ENCODE data around the gene PCDHGA3.
A peak's percentile ranks its signal among the peaks of the same experiment; 100 is the strongest.

PCDHGA3 gene

DNA sequence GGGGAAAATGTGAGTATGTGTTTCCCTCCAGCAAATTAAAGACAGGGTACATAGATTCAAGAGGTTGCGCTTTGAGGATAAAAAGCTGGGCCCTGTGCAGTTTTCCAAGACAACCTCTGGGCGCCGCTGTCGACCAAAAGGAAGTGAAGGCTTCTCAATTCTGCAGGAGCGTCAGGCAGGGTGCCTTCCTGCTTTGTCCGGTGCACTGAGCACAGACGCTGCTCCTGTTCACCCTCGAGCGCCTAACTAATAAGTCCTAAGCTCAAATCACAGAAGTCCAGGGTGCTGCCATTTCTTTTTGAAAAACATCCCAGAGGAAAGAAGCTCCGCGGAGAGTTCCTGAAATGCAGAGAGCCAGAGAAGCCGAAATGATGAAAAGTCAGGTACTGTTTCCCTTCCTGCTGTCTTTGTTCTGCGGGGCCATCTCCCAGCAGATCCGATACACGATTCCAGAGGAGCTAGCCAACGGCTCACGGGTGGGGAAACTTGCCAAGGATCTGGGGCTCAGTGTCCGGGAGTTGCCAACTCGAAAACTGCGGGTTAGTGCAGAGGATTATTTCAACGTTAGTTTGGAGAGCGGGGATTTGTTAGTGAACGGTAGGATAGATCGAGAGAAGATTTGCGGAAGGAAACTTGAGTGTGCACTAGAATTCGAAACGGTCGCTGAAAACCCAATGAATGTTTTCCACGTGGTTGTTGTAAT lies 6.4 kb downstream of the PCDHGA3 start, which contains the start of gene PCDHGB1:
Gene PCDHGB1, plus strand, starts transcription at position 183 of the 703 bp plus-strand sequence. Its CDS starts 162 bp downstream, at position 345.
- Histone ChIP-seq H3K27ac (ENCODE audit: low read length) (no peak within 1 kb of the TSS), H3K4me3 (ENCODE audit: low read depth in 1 of 2, low read length in 2 of 2) (peak within 1 kb of the TSS; percentile 33 to 56), H3K27me3 (ENCODE audit: low read depth, low read length) (no peaks in the 10 kb centered on the region), H3K4me1 (ENCODE audit: control insufficient read depth in 1 of 2, insufficient read depth in 2 of 2, low read length in 2 of 2) (no peaks in the 10 kb centered on the region), H3K9me3 (ENCODE audit: control insufficient read depth in 1 of 2, low read length in 2 of 2) (peaks cover 42 to 78% of the 10 kb centered on the region in 2 donors), H3K36me3 (ENCODE audit: control insufficient read depth in 1 of 2, insufficient read depth in 2 of 2, low read length in 2 of 2) (no peaks in the 10 kb centered on the region)

DNA sequence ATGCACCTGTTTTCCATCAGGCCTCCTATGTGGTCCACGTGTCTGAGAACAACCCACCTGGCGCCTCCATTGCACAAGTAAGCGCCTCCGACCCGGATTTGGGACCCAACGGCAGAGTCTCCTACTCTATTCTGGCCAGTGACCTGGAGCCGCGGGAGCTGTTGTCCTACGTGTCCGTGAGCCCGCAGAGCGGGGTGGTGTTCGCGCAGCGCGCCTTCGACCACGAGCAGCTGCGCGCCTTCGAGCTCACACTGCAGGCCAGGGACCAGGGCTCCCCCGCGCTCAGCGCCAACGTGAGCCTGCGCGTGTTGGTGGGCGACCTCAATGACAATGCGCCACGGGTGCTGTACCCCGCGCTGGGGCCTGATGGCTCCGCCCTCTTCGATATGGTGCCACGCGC lies 8.0 kb downstream of the PCDHGA3 start:
- H3K36me3 ChIP-seq (ENCODE audit: control insufficient read depth in 1 of 2, insufficient read depth in 2 of 2, low read length in 2 of 2), result no peaks in the 10 kb centered on the region
- H3K4me1 ChIP-seq (ENCODE audit: control insufficient read depth in 1 of 2, insufficient read depth in 2 of 2, low read length in 2 of 2), result no peaks in the 10 kb centered on the region
- no peaks in the 10 kb centered on the region for H3K27me3 ChIP-seq (ENCODE audit: low read depth, low read length)
- no peak overlapping the region for H3K27ac ChIP-seq (ENCODE audit: low read length)
- peaks cover 53 to 81% of the 10 kb centered on the region in 2 donors for H3K9me3 ChIP-seq (ENCODE audit: control insufficient read depth in 1 of 2, low read length in 2 of 2)
- H3K4me3 ChIP-seq (ENCODE audit: low read depth in 1 of 2, low read length in 2 of 2), result peak overlapping the region in 1 of 2 donors; percentile 56

DNA sequence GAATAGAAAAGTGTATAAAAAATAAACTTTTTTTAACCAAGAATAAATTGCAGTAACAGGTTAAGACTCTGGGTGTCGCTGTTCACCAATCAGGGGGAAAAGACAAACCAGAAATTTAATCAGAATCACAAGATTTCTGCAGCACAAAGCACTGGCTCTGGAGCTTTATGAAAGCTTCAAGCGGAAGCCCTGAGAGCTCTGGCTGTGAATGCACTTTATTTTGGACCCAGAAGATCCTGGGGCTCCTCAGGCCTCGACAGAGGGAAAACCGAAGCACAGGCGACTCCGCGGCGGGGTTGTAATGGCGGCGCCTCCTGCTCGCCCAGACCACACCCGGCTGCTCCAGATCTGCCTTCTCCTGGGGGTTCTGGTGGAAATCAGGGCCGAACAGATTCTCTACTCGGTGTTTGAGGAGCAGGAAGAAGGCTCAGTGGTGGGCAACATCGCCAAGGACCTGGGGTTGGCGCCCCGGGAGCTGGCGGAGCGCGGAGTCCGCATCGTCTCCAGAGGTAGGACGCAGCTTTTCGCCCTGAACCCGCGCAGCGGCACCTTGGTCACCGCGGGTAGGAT lies 11.4 kb downstream of the PCDHGA3 start, which contains the start of gene PCDHGA4:
Gene PCDHGA4, plus strand, starts transcription at position 122 of the 570 bp plus-strand sequence. Its CDS starts 87 bp downstream, at position 209.
- Histone ChIP-seq H3K9me3 (ENCODE audit: control insufficient read depth in 1 of 2, low read length in 2 of 2) (peaks cover 52 to 71% of the 10 kb centered on the region in 2 donors), H3K4me3 (ENCODE audit: low read depth in 1 of 2, low read length in 2 of 2) (peak within 1 kb of the TSS; percentile 12 to 53), H3K27ac (ENCODE audit: low read length) (no peak within 1 kb of the TSS)

DNA sequence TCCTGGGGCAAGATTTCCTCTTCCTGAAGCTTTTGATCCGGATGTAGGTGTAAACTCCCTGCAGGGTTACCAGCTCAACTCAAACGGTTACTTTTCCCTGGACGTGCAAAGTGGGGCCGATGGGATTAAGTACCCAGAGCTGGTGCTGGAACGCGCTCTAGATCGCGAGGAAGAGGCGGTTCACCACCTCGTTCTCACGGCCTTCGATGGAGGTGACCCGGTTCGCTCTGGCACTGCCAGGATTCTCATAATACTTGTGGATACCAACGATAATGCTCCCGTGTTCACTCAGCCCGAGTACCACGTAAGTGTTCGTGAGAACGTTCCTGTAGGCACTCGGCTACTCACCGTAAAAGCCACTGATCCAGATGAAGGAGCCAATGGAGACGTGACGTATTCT lies 12.0 kb downstream of the PCDHGA3 start:
- H3K27ac ChIP-seq (ENCODE audit: low read length), result no peak overlapping the region
- no peaks in the 10 kb centered on the region for H3K27me3 ChIP-seq (ENCODE audit: low read depth, low read length)
- H3K9me3 ChIP-seq (ENCODE audit: control insufficient read depth in 1 of 2, low read length in 2 of 2), result peaks cover 55 to 71% of the 10 kb centered on the region in 2 donors
- H3K4me3 ChIP-seq (ENCODE audit: low read depth in 1 of 2, low read length in 2 of 2), result peak overlapping the region; percentile 12 to 53
- no peaks in the 10 kb centered on the region for H3K4me1 ChIP-seq (ENCODE audit: control insufficient read depth in 1 of 2, insufficient read depth in 2 of 2, low read length in 2 of 2)
- H3K36me3 ChIP-seq (ENCODE audit: control insufficient read depth in 1 of 2, insufficient read depth in 2 of 2, low read length in 2 of 2), result no peaks in the 10 kb centered on the region

More for the DNA sequence above, 11.4 kb downstream of the PCDHGA3 start, which contains the start of gene PCDHGA4:
- Histone ChIP-seq H3K4me1 (ENCODE audit: control insufficient read depth in 1 of 2, insufficient read depth in 2 of 2, low read length in 2 of 2) (no peaks in the 10 kb centered on the region), H3K36me3 (ENCODE audit: control insufficient read depth in 1 of 2, insufficient read depth in 2 of 2, low read length in 2 of 2) (no peaks in the 10 kb centered on the region), H3K27me3 (ENCODE audit: low read depth, low read length) (no peaks in the 10 kb centered on the region)

DNA sequence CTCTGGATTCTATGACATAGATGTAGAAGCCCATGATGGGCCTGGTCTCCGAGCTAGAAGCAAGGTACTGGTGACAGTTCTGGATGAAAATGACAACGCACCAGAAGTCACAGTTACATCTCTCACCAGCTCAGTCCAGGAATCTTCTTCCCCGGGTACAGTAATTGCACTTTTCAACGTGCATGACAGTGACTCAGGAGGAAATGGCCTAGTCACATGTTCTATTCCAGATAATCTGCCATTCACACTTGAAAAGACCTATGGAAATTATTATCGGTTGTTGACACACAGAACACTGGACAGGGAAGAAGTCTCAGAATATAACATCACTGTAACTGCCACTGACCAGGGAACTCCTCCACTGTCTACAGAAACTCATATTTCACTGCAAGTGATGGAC lies 12.5 kb downstream of the PCDHGA3 start:
- Histone ChIP-seq H3K4me1 (ENCODE audit: control insufficient read depth in 1 of 2, insufficient read depth in 2 of 2, low read length in 2 of 2) (no peaks in the 10 kb centered on the region), H3K9me3 (ENCODE audit: control insufficient read depth in 1 of 2, low read length in 2 of 2) (peaks cover 55 to 71% of the 10 kb centered on the region in 2 donors), H3K27me3 (ENCODE audit: low read depth, low read length) (no peaks in the 10 kb centered on the region), H3K27ac (ENCODE audit: low read length) (no peak overlapping the region), H3K4me3 (ENCODE audit: low read depth in 1 of 2, low read length in 2 of 2) (peak overlapping the region in 1 of 2 donors; percentile 53), H3K36me3 (ENCODE audit: control insufficient read depth in 1 of 2, insufficient read depth in 2 of 2, low read length in 2 of 2) (no peaks in the 10 kb centered on the region)

DNA sequence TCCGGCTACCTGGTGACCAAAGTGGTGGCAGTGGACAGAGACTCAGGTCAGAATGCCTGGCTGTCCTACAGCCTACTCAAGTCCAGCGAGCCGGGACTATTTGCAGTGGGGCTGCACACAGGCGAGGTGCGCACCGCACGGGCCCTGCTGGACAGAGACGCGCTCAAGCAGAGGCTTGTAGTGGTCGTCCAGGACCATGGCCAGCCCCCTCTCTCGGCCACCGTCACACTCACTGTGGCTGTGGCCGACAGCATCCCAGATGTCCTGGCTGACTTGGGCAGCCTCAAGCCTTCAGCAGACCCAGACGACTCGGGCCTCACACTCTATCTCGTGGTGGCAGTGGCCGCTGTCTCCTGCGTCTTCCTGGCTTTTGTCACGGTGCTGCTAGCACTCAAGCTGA lies 13.3 kb downstream of the PCDHGA3 start:
- Histone ChIP-seq H3K4me1 (ENCODE audit: control insufficient read depth in 1 of 2, insufficient read depth in 2 of 2, low read length in 2 of 2) (no peaks in the 10 kb centered on the region), H3K27ac (ENCODE audit: low read length) (no peak overlapping the region), H3K27me3 (ENCODE audit: low read depth, low read length) (no peaks in the 10 kb centered on the region), H3K36me3 (ENCODE audit: control insufficient read depth in 1 of 2, insufficient read depth in 2 of 2, low read length in 2 of 2) (no peaks in the 10 kb centered on the region), H3K9me3 (ENCODE audit: control insufficient read depth in 1 of 2, low read length in 2 of 2) (peaks cover 51 to 71% of the 10 kb centered on the region in 2 donors), H3K4me3 (ENCODE audit: low read depth in 1 of 2, low read length in 2 of 2) (peak overlapping the region in 1 of 2 donors; percentile 53)

DNA sequence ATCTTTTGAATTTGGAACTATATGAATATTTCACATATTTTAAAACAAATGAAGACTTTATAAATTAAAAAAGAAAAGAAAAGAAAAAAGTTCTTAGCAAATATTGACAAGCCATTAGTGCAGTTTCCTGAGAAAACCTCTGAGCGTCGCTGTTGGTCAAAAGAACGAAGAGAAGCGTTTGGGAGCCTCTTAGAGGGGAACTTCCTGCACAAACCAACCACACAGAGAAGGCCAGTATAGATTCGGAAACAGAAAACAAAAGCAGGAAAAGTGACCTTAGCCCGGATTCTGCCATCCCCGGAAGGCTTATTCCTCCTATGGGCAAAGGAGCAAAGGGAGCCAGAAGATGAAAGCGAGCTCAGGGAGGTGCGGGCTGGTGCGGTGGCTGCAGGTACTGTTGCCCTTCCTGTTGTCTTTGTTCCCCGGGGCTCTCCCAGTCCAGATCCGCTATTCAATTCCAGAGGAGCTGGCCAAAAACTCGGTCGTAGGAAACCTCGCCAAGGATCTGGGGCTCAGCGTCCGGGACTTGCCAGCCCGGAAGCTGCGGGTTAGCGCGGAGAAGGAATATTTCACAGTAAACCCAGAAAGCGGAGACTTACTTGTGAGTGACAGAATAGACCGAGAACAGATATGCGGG lies 16.3 kb downstream of the PCDHGA3 start, which contains the start of gene PCDHGB2:
Gene PCDHGB2, plus strand, starts transcription at position 205 of the 637 bp plus-strand sequence. Its CDS starts 142 bp downstream, at position 347.
- Histone ChIP-seq H3K4me3 (ENCODE audit: low read depth in 1 of 2, low read length in 2 of 2) (peak within 1 kb of the TSS; percentile 48 to 58), H3K36me3 (ENCODE audit: control insufficient read depth in 1 of 2, insufficient read depth in 2 of 2, low read length in 2 of 2) (no peaks in the 10 kb centered on the region), H3K9me3 (ENCODE audit: control insufficient read depth in 1 of 2, low read length in 2 of 2) (peaks cover 71 to 80% of the 10 kb centered on the region in 2 donors), H3K27me3 (ENCODE audit: low read depth, low read length) (no peaks in the 10 kb centered on the region), H3K4me1 (ENCODE audit: control insufficient read depth in 1 of 2, insufficient read depth in 2 of 2, low read length in 2 of 2) (no peaks in the 10 kb centered on the region), H3K27ac (ENCODE audit: low read length) (no peak within 1 kb of the TSS)

DNA sequence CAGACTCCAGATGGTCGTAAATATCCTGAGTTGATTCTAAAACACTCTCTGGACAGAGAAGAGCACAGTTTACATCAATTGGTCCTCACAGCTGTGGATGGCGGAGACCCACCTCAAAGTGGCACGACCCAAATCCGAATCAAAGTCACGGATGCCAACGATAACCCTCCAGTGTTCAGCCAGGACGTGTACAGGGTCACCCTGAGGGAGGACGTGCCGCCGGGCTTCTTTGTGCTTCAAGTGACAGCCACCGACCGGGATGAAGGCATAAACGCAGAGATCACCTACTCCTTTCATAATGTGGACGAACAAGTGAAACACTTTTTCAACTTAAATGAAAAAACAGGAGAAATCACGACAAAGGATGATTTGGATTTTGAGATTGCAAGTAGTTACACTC lies 17.1 kb downstream of the PCDHGA3 start:
- Histone ChIP-seq H3K4me3 (ENCODE audit: low read depth in 1 of 2, low read length in 2 of 2) (peak overlapping the region; percentile 48 to 58), H3K27ac (ENCODE audit: low read length) (no peak overlapping the region), H3K9me3 (ENCODE audit: control insufficient read depth in 1 of 2, low read length in 2 of 2) (peaks cover 71 to 80% of the 10 kb centered on the region in 2 donors)

DNA sequence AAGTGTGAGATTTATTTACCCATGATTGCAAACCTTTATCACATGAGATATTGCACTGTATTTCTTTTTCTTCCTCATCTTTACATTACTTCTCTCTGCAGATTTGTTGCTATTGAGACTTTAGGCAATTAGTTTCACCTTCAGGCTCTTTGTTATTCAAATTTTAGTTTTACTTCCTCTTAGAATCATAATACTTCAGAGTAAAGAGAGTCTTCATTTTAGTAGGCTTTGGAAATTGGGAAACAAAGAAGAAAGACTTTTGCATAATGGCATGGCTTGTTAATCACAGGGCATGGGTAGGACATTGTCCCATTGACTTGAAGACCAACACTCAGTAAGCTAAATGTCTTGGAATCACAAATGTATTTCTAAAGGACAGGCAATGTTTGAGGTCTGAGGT lies 19.1 kb downstream of the PCDHGA3 start:
- Histone ChIP-seq H3K27me3 (ENCODE audit: low read depth, low read length) (no peaks in the 10 kb centered on the region), H3K4me1 (ENCODE audit: control insufficient read depth in 1 of 2, insufficient read depth in 2 of 2, low read length in 2 of 2) (no peaks in the 10 kb centered on the region), H3K27ac (ENCODE audit: low read length) (no peak overlapping the region), H3K36me3 (ENCODE audit: control insufficient read depth in 1 of 2, insufficient read depth in 2 of 2, low read length in 2 of 2) (no peaks in the 10 kb centered on the region), H3K4me3 (ENCODE audit: low read depth in 1 of 2, low read length in 2 of 2) (peak overlapping the region; percentile 37 to 58), H3K9me3 (ENCODE audit: control insufficient read depth in 1 of 2, low read length in 2 of 2) (peaks cover 60 to 74% of the 10 kb centered on the region in 2 donors)

More for the DNA sequence above, 17.1 kb downstream of the PCDHGA3 start:
- Histone ChIP-seq H3K4me1 (ENCODE audit: control insufficient read depth in 1 of 2, insufficient read depth in 2 of 2, low read length in 2 of 2) (no peaks in the 10 kb centered on the region), H3K36me3 (ENCODE audit: control insufficient read depth in 1 of 2, insufficient read depth in 2 of 2, low read length in 2 of 2) (no peaks in the 10 kb centered on the region), H3K27me3 (ENCODE audit: low read depth, low read length) (no peaks in the 10 kb centered on the region)

DNA sequence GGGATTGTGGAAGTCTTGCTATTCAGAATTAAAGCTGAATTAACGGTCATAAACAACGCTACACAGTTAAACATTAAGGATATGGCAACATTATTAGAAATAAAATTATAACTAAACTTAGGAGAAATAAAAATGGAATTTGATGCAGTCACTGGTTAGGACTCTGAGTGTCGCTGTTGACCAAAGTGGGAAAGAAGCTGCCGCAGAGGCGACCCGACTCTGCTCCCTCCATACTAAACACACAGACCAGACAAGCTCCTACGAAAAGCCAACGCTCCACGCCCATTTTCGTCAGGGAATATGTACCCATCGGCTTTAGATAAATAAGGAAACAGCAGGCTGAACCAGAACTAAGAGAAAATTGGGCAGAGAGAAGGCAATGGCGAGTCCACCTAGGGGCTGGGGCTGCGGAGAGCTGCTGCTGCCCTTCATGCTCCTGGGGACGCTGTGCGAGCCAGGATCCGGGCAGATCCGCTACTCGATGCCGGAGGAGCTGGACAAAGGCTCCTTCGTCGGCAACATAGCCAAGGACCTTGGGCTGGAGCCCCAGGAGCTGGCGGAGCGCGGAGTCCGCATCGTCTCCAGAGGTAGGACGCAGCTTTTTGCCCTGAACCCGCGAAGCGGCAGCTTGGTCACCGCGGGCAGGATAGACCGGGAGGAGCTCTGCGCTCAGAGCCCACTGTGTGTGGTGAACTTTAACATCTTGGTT lies 20.5 kb downstream of the PCDHGA3 start, which contains the start of gene PCDHGA5:
Gene PCDHGA5, plus strand, starts transcription at position 211 of the 709 bp plus-strand sequence. Its CDS starts 169 bp downstream, at position 380.
- H3K4me3 ChIP-seq (ENCODE audit: low read depth in 1 of 2, low read length in 2 of 2), result peak within 1 kb of the TSS; percentile 37 to 66

More for the DNA sequence above, 20.5 kb downstream of the PCDHGA3 start, which contains the start of gene PCDHGA5:
- H3K9me3 ChIP-seq (ENCODE audit: control insufficient read depth in 1 of 2, low read length in 2 of 2), result peaks cover 60 to 75% of the 10 kb centered on the region in 2 donors
- no peak within 1 kb of the TSS for H3K27ac ChIP-seq (ENCODE audit: low read length)
- no peaks in the 10 kb centered on the region for H3K4me1 ChIP-seq (ENCODE audit: control insufficient read depth in 1 of 2, insufficient read depth in 2 of 2, low read length in 2 of 2)
- no peaks in the 10 kb centered on the region for H3K27me3 ChIP-seq (ENCODE audit: low read depth, low read length)
- H3K36me3 ChIP-seq (ENCODE audit: control insufficient read depth in 1 of 2, insufficient read depth in 2 of 2, low read length in 2 of 2), result no peaks in the 10 kb centered on the region
